HPDE6-E6E7 (cell line): ENCODE data around the gene TMA7B.
"Not testable (repeated sequence)": the region's sequence is repeated elsewhere in the genome, so short reads cannot be mapped to it uniquely, and the experiment has no call there.

ENCODE experiments used
- DNase-seq: peaks from one replicate; pipeline ENCODE4 v3.0.0; 2011; ENCODE audit warnings: missing footprints; ENCODE audit errors: extremely low spot score

TMA7B gene

DNA sequence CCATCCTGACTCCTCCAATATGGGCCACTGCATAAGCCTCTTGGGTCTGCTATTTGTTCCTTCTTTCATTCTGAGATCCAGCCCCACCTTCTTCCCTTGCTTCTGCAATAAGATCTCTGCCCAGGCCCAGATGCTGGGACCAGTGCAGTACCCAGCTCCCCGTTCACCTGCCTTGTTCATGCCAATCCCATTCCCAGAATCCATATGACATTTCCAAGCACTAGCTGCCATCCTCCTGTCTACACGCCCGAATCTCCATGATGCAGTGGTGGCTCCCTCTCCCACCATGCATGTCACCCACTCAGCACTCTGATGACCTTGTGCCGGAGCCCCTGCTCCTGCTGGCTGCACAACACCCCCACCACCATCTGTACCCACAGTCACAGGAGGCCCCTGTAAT, 23.1 kb downstream of the TMA7B start:
- no peak for DNase-seq

DNA sequence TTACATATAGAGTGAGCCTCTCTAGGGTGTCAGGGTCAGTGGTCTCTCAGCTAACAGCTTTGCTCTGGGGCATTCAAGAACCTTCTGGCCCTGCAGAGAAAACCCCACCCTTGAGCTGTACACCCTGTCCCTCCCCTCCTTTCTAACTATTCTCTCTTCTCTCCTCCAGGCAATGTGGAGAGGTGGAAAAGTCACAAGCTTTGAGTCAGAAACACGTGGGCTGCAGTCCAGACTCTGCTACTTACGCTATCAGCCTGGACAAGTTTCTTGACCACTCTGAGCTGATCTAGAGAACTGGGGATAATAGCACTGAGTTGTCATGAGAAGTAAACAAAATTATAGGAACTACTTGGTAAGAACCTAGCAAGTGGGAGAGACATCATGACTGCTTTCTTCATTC, 23.8 kb downstream of the TMA7B start:
- no peak for DNase-seq

DNA sequence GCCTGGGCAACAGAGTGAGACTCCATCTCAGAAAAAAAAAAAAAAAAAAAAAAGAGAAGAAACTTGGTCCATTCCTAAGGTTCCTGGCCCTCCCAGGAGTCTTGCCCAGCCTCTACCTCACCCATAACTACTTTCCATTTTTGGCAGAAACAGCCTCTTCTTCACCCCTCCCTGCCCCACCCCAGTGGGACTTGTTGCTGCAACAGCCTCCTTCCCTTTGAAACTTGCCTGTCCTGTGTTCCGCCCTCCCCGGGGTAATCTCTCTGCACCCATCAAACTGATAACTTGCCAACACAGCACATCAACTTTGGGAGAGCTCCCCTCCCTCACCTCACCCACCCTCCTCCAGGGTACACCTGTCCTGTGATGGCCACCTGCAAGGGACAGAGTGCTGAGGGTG, 24.5 kb downstream of the TMA7B start:
- no peak for DNase-seq

DNA sequence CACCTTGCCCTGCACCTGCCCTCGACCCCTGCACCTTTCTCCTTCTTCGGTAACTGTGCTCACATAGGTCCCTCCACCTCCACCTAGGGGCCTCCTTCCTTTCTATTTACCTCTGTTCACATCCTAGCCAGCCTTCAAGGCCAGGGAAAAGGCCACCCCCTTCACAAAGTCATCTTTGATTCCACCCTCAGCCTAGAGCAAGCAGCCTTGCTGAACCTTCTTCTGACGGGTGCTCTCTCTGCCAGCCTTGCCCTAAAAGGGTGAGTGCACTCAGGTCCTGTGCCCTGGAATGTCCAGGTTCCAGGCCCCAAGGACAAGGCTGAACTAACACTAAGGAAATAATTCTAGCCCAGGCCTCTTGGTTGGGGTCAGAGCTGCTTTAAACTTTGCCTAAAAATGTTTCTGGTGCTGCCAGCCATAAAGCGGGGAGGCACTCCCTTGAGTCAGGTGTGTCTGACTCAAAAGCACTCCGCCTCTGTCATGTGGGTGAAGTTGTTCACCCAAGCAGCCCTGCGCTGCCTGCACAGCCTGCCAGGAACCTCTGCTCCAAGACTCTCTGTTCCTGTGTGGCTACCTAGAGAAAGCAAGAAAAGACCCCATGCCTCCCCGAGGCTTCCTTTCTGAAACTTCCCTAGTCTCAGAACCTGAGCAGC, 25.3 kb downstream of the TMA7B start:
- DNase-seq = no peak

DNA sequence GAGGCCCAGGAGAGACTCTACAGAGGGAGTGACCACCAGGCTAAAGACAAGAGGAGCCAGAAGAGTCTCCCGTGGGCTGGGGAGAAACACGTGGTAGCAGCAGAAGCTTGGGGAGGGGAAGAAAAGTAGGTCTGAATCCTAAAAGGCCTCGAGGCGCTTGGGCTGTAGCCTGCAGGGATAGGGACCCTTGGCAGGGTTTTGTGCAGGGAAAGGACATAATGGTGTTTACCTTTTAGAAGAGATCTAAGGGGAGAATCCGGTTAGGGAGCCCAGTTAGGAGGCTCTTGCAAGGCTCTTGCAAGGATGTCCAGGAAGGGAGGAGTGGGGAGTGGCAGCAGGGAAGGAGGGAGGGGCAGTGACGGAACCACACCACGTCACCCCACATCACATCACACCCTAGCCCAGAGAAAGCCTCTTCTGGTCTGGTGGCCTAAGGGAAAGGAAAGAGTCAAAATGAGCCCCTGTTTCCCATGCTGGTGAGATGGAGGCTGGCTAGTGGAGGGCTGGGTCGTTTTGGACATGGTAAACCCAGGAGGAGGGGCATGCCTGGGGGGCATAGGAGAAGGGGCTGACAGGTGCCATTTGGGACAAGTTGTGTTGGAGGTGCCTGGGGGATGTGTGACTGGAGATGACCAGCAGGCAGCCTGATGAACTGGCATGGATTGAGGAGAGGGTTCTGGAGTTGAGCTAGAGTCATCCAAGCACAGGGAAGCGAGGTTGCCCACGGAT, 28.4 kb downstream of the TMA7B start:
- DNase-seq = no peak

DNA sequence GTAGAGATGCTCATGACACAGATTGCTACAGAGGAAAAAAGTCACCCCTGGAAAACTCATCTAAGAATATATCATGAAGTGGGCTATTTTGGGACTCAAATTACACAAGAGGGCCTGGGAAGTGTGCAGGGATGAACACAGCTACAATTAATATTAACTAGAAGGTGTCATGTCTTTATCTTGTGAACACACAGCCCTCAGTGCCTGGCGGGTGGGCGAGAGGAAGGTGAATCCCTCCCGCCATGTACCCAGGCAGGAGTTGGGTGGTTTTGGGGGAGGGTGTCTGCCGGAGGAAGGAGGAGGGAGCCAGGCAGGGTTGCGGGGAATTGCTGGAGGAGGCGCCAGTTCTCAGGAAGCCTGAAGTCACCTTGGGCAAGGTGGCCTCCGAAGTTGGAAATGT, 29.4 kb downstream of the TMA7B start:
- no peak for DNase-seq

DNA sequence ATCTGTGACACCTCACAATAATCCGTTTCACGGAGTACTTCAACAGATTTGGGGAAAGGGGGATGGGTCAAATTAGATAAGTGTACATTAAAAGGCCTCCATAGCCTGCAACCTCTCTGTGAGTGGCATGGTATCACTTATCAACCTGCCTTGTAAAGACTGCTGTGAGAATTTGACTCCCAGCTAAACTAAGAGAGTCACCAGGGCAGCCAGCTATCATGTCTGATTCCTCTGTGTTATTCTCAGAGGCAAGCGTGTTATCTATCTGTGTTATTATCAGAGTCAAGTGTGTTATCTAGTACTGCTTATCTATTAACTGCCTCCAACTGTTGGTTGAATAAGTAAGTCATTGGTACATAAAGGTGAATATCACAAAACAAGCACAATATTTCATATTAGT, 30.5 kb downstream of the TMA7B start:
- no peak for DNase-seq

DNA sequence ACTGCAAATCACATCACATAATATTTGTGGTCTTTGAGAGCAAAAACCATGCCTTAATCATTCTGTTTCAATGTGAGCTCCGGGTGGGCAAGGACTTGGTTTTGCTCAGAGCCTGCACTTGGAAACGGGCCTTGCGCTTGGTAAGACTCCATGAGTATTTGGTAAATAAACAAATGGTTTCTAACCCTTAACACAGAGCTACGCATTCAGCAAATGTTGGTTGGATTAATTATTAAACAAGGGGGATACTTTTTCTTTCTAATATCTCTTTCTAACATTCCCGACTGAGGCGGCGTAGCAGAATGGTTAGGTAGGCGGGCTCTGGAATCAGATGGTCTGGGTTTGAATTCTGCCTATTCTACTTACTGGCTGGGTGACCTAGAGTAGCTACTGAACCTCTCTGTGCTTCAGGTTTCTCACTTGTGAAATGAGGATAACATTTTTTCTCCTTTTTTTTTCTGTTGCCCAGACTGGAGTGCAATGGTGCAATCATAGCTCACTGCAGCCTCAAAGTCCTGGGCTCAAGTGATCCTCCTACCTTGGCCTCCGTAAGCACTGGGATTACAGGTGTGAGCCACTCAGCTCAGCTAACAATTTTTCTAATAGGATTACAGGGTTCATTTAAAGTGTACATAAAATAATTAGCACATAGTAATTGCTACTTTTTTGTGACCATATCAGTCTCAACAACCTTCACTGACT, 31.1 kb downstream of the TMA7B start:
- DNase-seq = no peak

DNA sequence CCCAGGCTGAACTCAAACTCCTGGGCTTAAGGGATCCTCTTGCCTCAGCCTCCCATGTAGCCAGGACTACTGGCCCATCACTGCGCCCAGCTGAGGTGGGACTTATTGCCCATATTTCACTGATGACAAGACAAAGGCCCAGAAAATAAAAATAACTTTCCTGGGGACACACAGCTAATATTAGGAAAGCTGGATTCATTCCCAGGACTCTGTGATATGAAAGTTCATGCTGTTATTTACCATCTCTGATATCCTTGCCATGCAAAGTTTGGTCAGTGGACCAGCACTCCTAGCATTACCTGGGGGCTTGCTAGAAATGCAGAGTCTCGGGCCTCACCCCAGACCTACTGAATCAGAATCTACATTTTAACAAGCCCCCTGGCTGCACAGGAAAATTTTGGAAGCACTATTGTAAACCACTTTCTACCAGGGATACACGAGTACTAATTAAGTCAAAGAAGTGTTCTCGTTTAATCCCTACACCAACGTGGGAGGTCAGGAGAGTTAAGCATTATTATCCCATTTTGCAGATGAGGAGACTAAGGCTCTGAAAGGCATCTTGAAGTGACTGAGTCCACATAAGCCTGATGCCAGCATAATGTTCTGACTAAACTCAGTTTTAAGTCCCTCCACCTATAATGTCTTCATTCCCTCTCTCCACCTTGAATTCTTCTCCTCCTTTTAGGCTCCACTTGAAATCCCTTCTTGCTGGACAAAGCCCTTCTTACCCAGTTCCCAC, 32.1 kb downstream of the TMA7B start:
- DNase-seq = no peak

DNA sequence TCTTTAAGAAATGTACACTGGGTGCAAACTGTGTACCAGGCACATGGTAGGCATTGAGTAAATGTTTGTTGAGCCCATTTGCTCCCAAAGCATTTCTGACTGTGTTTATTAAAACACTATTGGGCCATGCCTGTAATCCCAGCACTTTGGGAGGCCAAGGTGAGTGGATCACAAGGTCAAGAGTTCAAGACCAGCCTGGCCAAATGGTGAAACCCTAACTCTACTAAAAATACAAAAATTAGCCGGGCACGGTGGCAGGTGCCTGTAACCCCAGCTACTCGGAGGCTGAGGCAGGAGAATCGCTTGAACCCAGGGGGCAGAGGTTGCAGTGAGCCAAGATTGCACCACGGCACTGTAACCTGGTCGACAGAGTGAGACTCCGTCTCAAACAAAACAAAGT, 32.7 kb downstream of the TMA7B start:
- not testable (repeated sequence) for DNase-seq

DNA sequence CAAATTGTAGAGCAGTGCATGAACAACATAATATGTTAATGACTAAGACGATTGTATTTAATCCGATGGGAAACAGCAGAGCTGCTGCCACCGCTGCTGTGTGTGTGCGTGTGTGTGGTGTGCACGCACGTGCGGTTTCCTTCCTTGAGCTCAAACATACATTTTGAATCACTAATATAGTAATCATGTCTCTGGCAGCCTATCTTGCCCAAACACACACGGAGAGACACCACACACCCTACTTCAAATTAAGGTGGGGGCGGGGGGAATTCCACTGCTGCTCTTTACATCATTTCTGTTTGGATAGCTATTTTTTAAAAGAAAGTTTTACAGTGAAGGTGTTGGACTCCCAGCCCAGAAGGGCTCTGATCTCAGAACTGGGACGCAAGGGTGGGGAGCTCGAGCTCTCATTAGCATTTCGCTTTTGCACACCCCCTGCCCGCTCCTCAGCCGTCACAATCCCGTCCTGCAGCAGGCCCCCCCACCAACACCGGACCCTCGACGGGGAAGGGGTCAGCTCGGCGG, 33.9 kb downstream of the TMA7B start:
- no peak for DNase-seq

DNA sequence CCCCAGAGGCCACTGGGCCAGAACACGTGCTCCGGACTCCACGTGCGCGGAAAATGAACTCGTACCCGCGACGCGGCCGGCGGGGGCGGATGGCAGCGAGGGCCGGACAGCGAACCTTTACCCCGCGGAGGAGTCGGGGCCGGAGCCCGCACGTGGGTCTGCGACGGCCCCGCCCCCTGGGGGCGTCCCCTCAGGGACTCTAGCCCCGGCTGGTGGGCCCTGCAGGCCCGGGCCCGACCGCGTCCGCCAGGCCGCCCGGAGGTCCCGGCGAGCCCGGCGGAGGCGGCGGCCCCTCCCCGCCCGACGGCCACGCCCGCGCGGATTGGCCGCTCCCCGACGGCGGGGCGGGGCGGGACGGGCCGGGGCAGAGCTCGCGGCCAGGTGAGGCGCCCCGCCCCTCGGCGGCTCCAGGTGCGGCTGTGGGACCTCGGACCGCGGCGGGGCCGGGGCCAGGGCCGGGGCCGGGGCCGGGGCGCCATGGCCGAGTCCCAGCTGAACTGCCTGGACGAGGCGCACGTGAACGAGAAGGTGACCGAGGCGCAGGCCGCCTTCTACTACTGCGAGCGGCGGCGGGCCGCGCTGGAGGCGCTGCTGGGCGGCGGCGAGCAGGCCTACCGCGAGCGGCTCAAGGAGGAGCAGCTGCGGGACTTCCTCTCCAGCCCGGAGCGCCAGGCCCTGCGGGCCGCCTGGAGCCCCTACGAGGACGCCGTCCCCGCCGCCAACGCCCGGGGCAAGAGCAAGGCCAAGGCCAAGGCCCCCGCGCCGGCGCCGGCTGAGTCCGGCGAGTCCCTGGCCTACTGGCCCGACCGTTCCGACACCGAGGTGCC, 34.6 kb downstream of the TMA7B start, which contains the start of gene FAM83F:
Gene FAM83F, plus strand, starts transcription at position 389 of the 827 bp plus-strand sequence. Its CDS starts 89 bp downstream, at position 478.
- peak; percentile 67 for DNase-seq

DNA sequence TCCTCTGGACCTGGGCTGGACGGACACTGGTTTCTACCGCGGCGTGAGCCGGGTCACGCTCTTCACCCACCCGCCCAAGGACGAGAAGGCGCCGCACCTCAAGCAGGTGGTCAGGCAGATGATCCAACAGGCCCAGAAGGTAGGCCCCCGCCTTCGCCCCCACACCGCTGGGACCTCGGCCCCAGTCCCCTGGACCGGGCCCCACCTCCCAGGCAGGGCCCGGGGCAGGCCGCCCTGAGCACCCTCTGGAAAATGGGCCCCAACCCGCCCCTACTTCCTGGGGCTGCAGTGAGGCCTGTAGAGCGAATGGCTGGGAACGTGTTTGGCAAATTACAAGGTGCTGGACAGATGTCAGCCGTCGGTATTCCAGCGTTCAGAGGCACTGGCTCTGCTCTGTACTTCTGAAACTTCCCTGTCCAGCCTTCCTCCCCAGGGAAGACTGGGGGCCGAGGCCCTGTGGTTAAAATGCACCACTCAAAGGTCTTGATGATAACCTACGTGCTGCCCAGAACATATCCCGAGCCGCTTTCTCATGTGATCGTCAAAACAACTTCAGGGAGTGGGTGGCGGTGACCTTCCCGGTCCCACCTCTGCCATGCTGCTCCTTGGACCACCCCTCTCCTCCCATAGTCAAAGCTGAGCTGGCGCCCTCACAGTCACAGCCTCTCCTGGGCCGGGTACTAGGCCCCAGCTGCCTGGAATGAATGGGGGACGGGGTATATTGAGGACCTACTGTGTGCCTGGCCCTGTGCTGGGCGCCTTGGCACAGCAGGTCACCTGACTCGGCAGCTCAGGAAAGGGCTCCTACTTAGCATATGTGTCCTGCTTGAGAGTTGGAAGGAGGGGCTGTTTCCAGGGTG, 35.4 kb downstream of the TMA7B start:
- no peak for DNase-seq

DNA sequence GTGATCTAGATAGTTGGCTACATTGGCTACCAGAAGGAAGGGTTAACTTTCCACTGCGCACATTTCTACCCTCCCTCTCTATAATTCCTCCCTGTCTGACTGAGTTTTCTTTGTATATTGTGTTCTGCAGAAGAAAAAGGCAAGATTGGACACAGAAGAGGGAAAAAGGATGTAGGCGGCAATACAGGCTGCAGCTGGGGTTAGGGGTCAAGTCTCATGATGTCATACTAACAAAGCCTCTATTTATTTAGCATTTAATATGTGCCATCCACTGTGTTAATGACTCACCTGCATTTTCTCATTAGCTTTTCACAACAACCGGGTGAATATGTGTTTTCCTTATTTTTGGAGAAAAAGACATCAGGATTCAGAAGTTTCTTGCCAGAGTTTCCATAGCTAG, 36.5 kb downstream of the TMA7B start:
- DNase-seq = no peak

DNA sequence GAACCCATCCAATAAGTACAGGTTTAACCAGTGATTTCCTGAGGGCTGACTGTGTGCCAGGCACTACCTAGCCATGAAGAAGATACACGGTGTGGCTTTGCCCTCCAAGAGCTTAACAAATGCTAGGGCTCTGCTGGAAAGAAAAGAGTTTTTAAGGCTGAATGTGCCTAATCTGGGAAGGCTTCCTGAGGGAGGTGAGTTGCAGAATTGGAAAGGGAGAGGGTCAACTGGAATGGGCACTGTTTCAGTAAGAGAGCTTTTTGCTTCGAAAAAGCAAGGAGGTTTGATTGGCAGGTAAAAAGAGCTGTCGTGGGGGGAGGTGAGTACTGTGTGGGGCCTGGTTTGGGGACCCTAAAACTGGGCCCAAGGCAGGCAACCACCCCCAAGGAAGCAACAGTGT, 37.2 kb downstream of the TMA7B start:
- DNase-seq = no peak

DNA sequence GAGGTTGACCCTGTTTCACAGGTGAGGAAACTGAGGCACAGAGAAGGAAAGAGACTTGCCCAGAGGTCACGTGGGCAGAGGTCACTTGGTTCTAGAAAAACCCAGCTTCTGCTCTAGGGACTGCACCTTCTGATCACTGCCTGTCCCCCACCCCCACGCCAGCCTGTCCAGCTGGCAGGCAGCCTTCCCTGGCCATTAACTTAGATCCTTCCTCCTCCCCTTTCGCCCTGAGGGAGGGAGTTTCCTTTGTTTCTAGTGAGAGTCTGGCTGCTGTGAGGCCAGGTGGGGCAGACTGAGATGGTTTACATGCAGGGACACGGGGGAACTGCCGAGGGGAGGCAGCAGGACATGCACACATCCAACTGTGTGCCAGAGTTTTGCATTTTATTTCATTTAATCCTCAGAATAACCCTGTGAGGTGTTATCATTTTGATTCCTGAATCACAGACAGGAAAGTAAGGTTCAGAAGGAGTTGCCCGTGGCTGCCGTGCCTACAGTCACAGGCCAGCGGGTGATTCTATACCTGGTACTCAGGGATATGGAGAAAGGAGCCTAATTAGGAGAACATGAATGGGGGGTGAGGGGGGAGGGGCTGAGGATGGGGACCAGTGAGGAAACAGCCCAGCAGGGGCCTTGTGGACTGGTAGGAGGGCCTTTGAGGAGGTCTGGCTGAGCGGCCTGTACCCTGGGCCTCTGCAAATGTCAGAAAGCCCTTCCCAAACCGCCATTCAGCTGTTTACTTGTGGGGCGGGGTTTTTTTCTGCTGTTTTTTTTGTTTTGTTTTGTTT, 37.9 kb downstream of the TMA7B start:
- peak; percentile 64 for DNase-seq

DNA sequence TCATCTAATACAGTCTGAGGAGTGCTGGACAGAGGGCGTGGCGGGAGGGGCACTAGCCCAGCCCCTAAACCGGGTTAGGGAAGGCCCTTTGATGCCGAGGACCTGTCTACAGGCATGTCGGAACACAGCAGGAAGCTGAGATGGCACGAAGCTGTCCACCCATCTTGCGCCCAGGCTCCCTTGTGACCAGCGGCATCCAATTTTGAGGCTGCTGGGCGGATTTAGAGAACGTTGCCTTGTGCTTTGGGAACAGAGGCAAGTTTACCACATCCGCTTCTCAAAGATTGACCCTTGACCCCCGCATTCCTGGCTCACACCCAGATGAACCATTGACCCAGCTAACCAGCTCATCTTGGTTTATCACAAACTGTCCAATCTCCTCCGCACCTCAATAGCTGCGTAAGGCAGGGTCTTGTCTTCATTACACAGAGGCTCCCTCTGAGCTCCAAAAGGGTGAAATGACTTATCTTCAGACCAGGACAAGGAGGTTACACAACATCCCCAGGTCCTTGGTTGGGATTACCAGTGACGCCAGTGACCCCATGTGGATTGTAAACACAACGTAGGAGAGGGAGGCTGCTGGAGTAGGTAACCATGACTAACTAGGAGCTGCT, 39.1 kb downstream of the TMA7B start:
- DNase-seq = peak; percentile 82

DNA sequence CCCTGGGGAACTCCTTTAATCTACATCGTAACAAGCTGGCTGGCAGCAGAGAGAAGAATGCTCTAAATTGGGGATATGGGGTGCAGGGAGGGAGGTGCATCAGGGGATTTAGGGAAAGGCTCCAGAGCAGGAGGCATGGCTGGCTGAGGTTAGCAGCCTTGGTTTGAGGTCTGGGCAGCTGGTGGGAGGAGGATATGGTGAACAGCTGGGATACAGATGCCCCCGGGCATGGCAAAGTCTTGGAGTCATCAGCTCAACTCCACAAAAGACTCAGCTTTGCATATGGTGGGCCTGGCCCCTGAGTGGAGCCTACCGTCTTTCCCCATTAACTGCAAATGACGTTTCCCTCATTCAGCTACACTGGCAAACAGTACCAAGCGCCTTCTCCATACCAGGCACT, 40.0 kb downstream of the TMA7B start:
- no peak for DNase-seq

DNA sequence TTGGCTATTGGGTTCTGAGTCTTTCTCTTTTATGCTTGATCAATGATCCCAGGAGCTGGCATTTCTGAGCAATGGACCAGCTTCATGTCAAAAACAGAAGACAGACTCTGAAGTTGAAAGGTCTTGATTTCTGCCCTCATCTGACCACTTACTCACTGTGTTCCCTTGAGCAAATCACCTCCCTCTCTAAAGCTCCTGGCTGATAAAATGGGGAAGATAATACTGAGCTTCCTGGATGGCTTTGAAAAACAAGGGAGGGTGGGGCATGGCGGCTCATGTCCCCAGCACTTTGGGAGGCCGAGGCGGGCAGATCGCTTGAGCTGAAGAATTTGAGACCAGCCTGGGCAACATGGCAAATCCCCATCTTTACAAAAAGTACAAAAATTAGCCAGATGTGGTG, 40.9 kb downstream of the TMA7B start:
- no peak for DNase-seq
